Measurements from ENCODE around the gene DGKQ.

The DGKQ gene

DNA sequence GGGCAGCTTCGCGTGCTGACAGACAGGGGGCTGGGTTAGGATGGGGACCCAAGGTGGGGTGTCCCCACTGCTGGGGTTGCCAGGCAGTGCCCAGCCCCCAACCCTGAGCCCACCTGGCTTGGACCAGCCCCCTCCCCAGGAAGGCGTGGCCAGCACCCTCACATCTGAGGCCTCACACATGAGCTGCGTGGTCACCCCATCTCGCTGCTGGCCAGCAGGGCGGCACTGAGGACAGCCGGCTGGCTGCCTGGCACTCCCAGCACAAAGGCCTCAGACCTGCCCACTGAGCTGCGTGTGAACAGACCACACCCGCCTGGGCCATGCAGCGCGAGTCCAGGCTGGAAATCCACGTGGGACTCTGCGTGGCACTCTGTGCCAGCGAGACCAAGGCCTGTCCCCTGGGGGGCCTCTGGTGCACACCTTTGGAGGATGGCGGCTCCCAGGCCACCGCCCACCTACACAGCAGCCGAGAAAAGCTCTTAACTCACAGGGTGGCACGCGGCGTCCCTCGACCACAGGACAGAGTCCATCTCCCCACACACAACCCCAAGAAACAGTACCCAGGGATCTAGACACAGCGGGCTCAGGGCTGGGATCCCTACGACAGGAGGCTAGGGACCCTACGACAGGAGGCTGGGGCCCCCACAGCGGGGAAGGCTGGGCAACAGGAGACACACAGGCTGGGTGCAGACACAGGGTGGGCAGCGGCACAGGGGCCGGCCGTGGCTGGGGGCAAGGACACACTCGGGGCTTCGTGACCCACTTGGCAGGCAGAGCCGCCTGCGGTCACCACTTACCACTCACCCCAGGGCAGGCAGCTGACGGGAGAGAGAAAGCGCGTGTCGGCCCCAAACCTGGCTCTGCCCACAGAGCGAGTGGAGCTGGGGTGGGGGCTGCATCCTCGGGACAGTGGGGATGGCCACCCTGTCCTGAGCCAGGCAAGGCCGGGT, 9.8 kb downstream of the DGKQ start:
- H3K27ac ChIP-seq (ENCODE audit: low read depth, low read length), result no peak overlapping the region
- H3K9me3 ChIP-seq (ENCODE audit: control insufficient read depth, insufficient read depth, low read length), result no peaks in the 10 kb centered on the region
- H3K4me3 ChIP-seq (ENCODE audit: low read length), result no peak overlapping the region
- H3K9me2 ChIP-seq (replicated peaks; ENCODE audit: control insufficient read depth, low read length), result no peaks in the 10 kb centered on the region
- TF ChIP-seq, protein P1, sequence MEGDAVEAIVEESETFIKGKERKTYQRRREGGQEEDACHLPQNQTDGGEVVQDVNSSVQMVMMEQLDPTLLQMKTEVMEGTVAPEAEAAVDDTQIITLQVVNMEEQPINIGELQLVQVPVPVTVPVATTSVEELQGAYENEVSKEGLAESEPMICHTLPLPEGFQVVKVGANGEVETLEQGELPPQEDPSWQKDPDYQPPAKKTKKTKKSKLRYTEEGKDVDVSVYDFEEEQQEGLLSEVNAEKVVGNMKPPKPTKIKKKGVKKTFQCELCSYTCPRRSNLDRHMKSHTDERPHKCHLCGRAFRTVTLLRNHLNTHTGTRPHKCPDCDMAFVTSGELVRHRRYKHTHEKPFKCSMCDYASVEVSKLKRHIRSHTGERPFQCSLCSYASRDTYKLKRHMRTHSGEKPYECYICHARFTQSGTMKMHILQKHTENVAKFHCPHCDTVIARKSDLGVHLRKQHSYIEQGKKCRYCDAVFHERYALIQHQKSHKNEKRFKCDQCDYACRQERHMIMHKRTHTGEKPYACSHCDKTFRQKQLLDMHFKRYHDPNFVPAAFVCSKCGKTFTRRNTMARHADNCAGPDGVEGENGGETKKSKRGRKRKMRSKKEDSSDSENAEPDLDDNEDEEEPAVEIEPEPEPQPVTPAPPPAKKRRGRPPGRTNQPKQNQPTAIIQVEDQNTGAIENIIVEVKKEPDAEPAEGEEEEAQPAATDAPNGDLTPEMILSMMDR (IDR thresholded peaks at IDR 0.05; ENCODE audit: low read depth, low read length, poor library complexity, severe bottlenecking), result no peak
- TF ChIP-seq EZH2phosphoT487 (IDR thresholded peaks at IDR 0.05; ENCODE audit: borderline replicate concordance, low read length), result no peak
- no peaks in the 10 kb centered on the region; the same call in 1 of the 2 replicates for H4K20me1 ChIP-seq (ENCODE audit: control insufficient read depth, insufficient read depth, low read depth, low read length)
- H3F3A ChIP-seq (ENCODE audit: control insufficient read depth, insufficient read depth), result no peaks in the 10 kb centered on the region
- H3K79me2 ChIP-seq (ENCODE audit: control insufficient read depth, low read length), result no peaks in the 10 kb centered on the region
- no peak overlapping the region for H3K4me2 ChIP-seq (ENCODE audit: low read length)
- no peaks in the 10 kb centered on the region for H3K36me3 ChIP-seq (ENCODE audit: control insufficient read depth, low read length)
- H3K4me1 ChIP-seq (ENCODE audit: control insufficient read depth, low read length), result no peaks in the 10 kb centered on the region
- H3K27me3 ChIP-seq (ENCODE audit: control insufficient read depth, low read length), result no peaks in the 10 kb centered on the region

DNA sequence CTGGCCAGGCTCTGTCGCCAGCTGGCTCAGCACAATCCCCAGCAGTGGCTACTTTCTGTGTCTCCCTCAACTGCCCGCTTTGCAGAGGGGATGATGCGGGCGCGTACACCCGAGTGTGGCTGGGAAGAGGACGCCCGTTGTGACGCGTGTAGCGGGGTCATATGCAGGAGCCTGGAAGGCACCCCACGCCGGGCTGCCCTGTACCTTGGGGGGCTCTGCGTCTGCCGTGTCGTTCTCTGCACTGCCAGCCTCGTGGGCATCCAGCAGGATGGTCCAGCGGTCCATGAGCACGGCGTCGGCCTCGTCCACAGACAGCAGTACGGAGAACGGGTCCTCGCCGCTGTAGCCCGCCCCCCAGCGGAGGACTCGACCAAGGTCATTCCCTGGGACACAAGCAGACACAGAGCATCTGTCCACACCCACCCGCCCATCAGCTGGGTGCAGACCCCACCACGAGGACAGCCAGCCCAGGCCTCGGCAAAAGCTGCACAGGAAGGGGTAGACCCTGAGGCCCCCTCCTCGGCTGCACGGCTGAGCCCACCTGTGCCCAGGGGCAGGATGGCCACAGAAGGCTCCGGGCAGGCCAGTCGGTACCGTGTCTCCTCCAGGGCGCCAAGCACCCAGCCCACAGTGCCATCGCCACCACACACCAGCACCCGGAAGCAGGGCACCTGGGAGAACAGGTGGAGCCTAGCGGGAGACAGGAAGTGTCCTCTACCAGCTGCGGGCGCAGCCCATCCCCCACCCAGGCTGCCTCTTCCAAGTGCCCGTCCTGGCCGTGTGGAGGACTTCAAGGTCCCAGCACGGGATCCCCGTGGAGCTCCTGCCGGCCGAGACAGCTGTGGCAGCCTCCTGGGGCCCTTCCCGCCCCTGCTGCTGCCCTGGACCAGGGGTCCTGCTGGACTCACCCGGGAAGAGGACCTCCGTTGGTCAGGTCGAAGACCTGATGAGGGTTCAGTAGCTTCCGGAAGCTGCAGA, 10.8 kb downstream of the DGKQ start:
- no peaks in the 10 kb centered on the region for H3K9me3 ChIP-seq (ENCODE audit: control insufficient read depth, insufficient read depth, low read length)
- no peak overlapping the region for H3K4me3 ChIP-seq (ENCODE audit: low read length)
- no peaks in the 10 kb centered on the region for H3K4me1 ChIP-seq (ENCODE audit: control insufficient read depth, low read length)
- H3F3A ChIP-seq (ENCODE audit: control insufficient read depth, insufficient read depth), result no peaks in the 10 kb centered on the region
- H3K9me2 ChIP-seq (replicated peaks; ENCODE audit: control insufficient read depth, low read length), result no peaks in the 10 kb centered on the region
- no peak for TF ChIP-seq EZH2phosphoT487 (IDR thresholded peaks at IDR 0.05; ENCODE audit: borderline replicate concordance, low read length)
- TF ChIP-seq, protein P1 (IDR thresholded peaks at IDR 0.05; ENCODE audit: low read depth, low read length, poor library complexity, severe bottlenecking), result no peak
- H3K27ac ChIP-seq (ENCODE audit: low read depth, low read length), result no peak overlapping the region
- no peaks in the 10 kb centered on the region for H3K36me3 ChIP-seq (ENCODE audit: control insufficient read depth, low read length)
- H3K79me2 ChIP-seq (ENCODE audit: control insufficient read depth, low read length), result no peaks in the 10 kb centered on the region
- H3K27me3 ChIP-seq (ENCODE audit: control insufficient read depth, low read length), result no peaks in the 10 kb centered on the region
- H3K4me2 ChIP-seq (ENCODE audit: low read length), result no peak overlapping the region
- H4K20me1 ChIP-seq (ENCODE audit: control insufficient read depth, insufficient read depth, low read depth, low read length), result no peaks in the 10 kb centered on the region; the same call in 1 of the 2 replicates

DNA sequence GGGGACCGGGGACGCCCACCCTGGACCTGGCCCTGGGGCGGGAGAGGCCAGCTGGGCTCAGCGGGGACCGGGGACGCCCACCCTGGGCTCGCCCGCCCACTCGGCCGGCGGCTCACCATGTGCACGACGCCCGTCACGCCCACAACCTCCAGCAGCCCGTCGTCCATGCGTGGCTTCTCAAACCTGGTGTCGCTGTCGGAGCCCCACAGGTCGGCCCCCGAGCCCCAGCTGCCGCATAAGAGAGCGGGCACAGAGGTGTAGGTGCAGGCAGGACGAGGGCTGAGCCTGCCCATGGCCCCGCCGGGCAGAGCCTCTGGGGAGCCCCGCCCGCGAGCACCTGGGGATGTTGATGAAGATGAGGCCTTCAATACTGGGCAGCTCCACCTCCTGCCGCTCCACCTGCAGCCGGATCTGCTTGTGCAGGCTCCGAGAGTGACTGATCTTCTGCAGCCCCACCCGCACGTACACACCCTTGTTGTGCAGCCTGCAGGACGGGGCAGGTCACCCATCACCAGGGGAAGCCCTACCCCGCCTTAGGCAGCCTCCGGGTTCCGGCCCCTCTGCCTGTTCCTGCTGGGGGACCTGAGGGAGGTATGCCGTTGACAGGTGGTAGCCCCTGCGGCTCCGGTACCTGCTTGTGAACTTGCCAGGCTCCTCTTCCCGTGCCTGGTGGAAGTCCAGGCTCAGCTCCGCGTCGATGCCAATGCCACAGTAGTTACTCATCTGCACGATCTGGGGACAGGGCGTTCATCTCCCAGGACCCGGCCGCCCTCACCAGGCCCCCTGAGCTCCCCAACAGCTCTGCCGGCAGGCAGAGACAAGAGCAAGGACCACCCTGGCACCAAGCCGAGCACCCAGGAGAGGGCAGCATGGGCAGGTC, 11.8 kb downstream of the DGKQ start:
- H3F3A ChIP-seq (ENCODE audit: control insufficient read depth, insufficient read depth), result no peaks in the 10 kb centered on the region
- no peak overlapping the region for H3K4me2 ChIP-seq (ENCODE audit: low read length)
- no peaks in the 10 kb centered on the region for H3K79me2 ChIP-seq (ENCODE audit: control insufficient read depth, low read length)
- no peaks in the 10 kb centered on the region for H3K4me1 ChIP-seq (ENCODE audit: control insufficient read depth, low read length)
- H3K27me3 ChIP-seq (ENCODE audit: control insufficient read depth, low read length), result no peaks in the 10 kb centered on the region
- no peak overlapping the region for H3K27ac ChIP-seq (ENCODE audit: low read depth, low read length)
- TF ChIP-seq EZH2phosphoT487 (IDR thresholded peaks at IDR 0.05; ENCODE audit: borderline replicate concordance, low read length), result no peak
- TF ChIP-seq, protein P1 (IDR thresholded peaks at IDR 0.05; ENCODE audit: low read depth, low read length, poor library complexity, severe bottlenecking), result no peak
- no peak overlapping the region for H3K4me3 ChIP-seq (ENCODE audit: low read length)
- H3K36me3 ChIP-seq (ENCODE audit: control insufficient read depth, low read length), result no peaks in the 10 kb centered on the region
- H3K9me2 ChIP-seq (replicated peaks; ENCODE audit: control insufficient read depth, low read length), result no peaks in the 10 kb centered on the region
- no peaks in the 10 kb centered on the region for H3K9me3 ChIP-seq (ENCODE audit: control insufficient read depth, insufficient read depth, low read length)
- no peaks in the 10 kb centered on the region; the same call in 1 of the 2 replicates for H4K20me1 ChIP-seq (ENCODE audit: control insufficient read depth, insufficient read depth, low read depth, low read length)

All from DOHH2 (cell line).